GM12874 (cell line): ENCODE measurements around the gene GALNT7.
A peak's percentile ranks its signal among the peaks of the same experiment; 100 is the strongest.

Experiments used
- CTCF ChIP-seq: IDR thresholded peaks from 2 replicates; pipeline ENCODE4 v1.5.1; 2011; ENCODE audit warnings: low read depth, mild to moderate bottlenecking, control low read depth, low read length, moderate library complexity; ENCODE audit not compliant: insufficient read depth

The GALNT7 gene

GRCh38 chr4:173227756-173228155, 59.1 kb downstream of the GALNT7 start:
- TF ChIP-seq CTCF, result no peak

- TF ChIP-seq CTCF, result no peak
Measured at GRCh38 chr4:173230062-173230461, 61.5 kb downstream of the GALNT7 start.

GRCh38 chr4:173231916-173232315, 63.3 kb downstream of the GALNT7 start:
- TF ChIP-seq CTCF, result 0 out of 2 replicates have a peak, but pooled peaks have one; percentile 8

GRCh38 chr4:173233857-173234256, 65.2 kb downstream of the GALNT7 start:
- no peak for TF ChIP-seq CTCF

GRCh38 chr4:173235050-173235449, 66.4 kb downstream of the GALNT7 start:
- no peak for TF ChIP-seq CTCF

GRCh38 chr4:173236301-173236700, 67.7 kb downstream of the GALNT7 start:
- no peak for TF ChIP-seq CTCF

- no peak for TF ChIP-seq CTCF
Measured at GRCh38 chr4:173237152-173237551, 68.5 kb downstream of the GALNT7 start.

GRCh38 chr4:173237762-173238161, 69.2 kb downstream of the GALNT7 start:
- no peak for TF ChIP-seq CTCF
